ENCODE measurements around the gene FOXK2. TPM values are rescaled to one million over a fixed set of nuclear protein-coding genes. Genes with fewer than 3 reads are reported as not detected.
"Not testable (repeated sequence)": the region's sequence is repeated elsewhere in the genome, so short reads cannot be mapped to it uniquely, and the experiment has no call there.

FOXK2 gene
- total RNA-seq, 1 donor = 16.1 TPM

- Histone ChIP-seq H3K4me1 (ENCODE audit: insufficient read depth, low read length) (peaks cover 4% of the 10 kb centered on the region), H3K9me3 (ENCODE audit: low read depth, low read length) (no peaks in the 10 kb centered on the region)
Observed at GRCh38 chr17:82507631-82508175, 11.8 kb upstream of the FOXK2 start.

GRCh38 chr17:82511642-82512041 is 7.9 kb upstream of the FOXK2 start:
- not testable (repeated sequence) for H3K9me3 ChIP-seq (ENCODE audit: low read depth, low read length); H3K27me3 ChIP-seq (ENCODE audit: insufficient read depth, low read length); H3K4me3 ChIP-seq (ENCODE audit: low read length)

More at GRCh38 chr17:82507631-82508175, 11.8 kb upstream of the FOXK2 start:
- H3K27me3 ChIP-seq (ENCODE audit: insufficient read depth, low read length) = no peaks in the 10 kb centered on the region
- H3K4me3 ChIP-seq (ENCODE audit: low read length) = no peak overlapping the region

GRCh38 chr17:82513864-82514263 is 5.7 kb upstream of the FOXK2 start:
- not testable (repeated sequence) for H3K27me3 ChIP-seq (ENCODE audit: insufficient read depth, low read length); H3K9me3 ChIP-seq (ENCODE audit: low read depth, low read length); H3K4me3 ChIP-seq (ENCODE audit: low read length)

More at GRCh38 chr17:82511642-82512041, 7.9 kb upstream of the FOXK2 start:
- not testable (repeated sequence) for H3K4me1 ChIP-seq (ENCODE audit: insufficient read depth, low read length)

GRCh38 chr17:82517230-82517865 is 2.2 kb upstream of the FOXK2 start:
- Histone ChIP-seq H3K27me3 (ENCODE audit: insufficient read depth, low read length) (no peaks in the 10 kb centered on the region), H3K9me3 (ENCODE audit: low read depth, low read length) (no peaks in the 10 kb centered on the region), H3K4me1 (ENCODE audit: insufficient read depth, low read length) (peaks cover 25% of the 10 kb centered on the region), H3K4me3 (ENCODE audit: low read length) (no peak overlapping the region)

More at GRCh38 chr17:82513864-82514263, 5.7 kb upstream of the FOXK2 start:
- H3K4me1 ChIP-seq (ENCODE audit: insufficient read depth, low read length) = not testable (repeated sequence)

GRCh38 chr17:82519971-82520903 is 705 bp downstream of the FOXK2 start:
- H3K27me3 ChIP-seq (ENCODE audit: insufficient read depth, low read length) = no peaks in the 10 kb centered on the region
- H3K4me3 ChIP-seq (ENCODE audit: low read length) = peak overlapping the region; percentile 60
- H3K9me3 ChIP-seq (ENCODE audit: low read depth, low read length) = no peaks in the 10 kb centered on the region
- peaks cover 46% of the 10 kb centered on the region for H3K4me1 ChIP-seq (ENCODE audit: insufficient read depth, low read length)

- Histone ChIP-seq H3K4me3 (ENCODE audit: low read length) (no peak overlapping the region), H3K4me1 (ENCODE audit: insufficient read depth, low read length) (peaks cover 50% of the 10 kb centered on the region), H3K9me3 (ENCODE audit: low read depth, low read length) (no peaks in the 10 kb centered on the region), H3K27me3 (ENCODE audit: insufficient read depth, low read length) (no peaks in the 10 kb centered on the region)
Observed at GRCh38 chr17:82524540-82524939, 5.0 kb downstream of the FOXK2 start.

GRCh38 chr17:82525712-82526111 is 6.2 kb downstream of the FOXK2 start:
- H3K27me3 ChIP-seq (ENCODE audit: insufficient read depth, low read length) = no peaks in the 10 kb centered on the region
- H3K4me1 ChIP-seq (ENCODE audit: insufficient read depth, low read length) = peaks cover 53% of the 10 kb centered on the region
- no peak overlapping the region for H3K4me3 ChIP-seq (ENCODE audit: low read length)
- no peaks in the 10 kb centered on the region for H3K9me3 ChIP-seq (ENCODE audit: low read depth, low read length)

GRCh38 chr17:82527898-82528297 is 8.4 kb downstream of the FOXK2 start:
- peaks cover 46% of the 10 kb centered on the region for H3K4me1 ChIP-seq (ENCODE audit: insufficient read depth, low read length)
- no peaks in the 10 kb centered on the region for H3K9me3 ChIP-seq (ENCODE audit: low read depth, low read length)
- no peaks in the 10 kb centered on the region for H3K27me3 ChIP-seq (ENCODE audit: insufficient read depth, low read length)
- H3K4me3 ChIP-seq (ENCODE audit: low read length) = no peak overlapping the region

GRCh38 chr17:82528484-82529265 is 9.1 kb downstream of the FOXK2 start:
- H3K4me1 ChIP-seq (ENCODE audit: insufficient read depth, low read length) = peaks cover 39% of the 10 kb centered on the region
- no peaks in the 10 kb centered on the region for H3K9me3 ChIP-seq (ENCODE audit: low read depth, low read length)
- H3K4me3 ChIP-seq (ENCODE audit: low read length) = no peak overlapping the region

GRCh38 chr17:82529914-82530300 is 10.4 kb downstream of the FOXK2 start:
- peaks cover 38% of the 10 kb centered on the region for H3K4me1 ChIP-seq (ENCODE audit: insufficient read depth, low read length)
- no peak overlapping the region for H3K4me3 ChIP-seq (ENCODE audit: low read length)
- no peaks in the 10 kb centered on the region for H3K9me3 ChIP-seq (ENCODE audit: low read depth, low read length)
- no peaks in the 10 kb centered on the region for H3K27me3 ChIP-seq (ENCODE audit: insufficient read depth, low read length)

More at GRCh38 chr17:82528484-82529265, 9.1 kb downstream of the FOXK2 start:
- H3K27me3 ChIP-seq (ENCODE audit: insufficient read depth, low read length) = no peaks in the 10 kb centered on the region

GRCh38 chr17:82531431-82531881 is 11.9 kb downstream of the FOXK2 start:
- Histone ChIP-seq H3K4me3 (ENCODE audit: low read length) (no peak overlapping the region), H3K27me3 (ENCODE audit: insufficient read depth, low read length) (no peaks in the 10 kb centered on the region), H3K4me1 (ENCODE audit: insufficient read depth, low read length) (peaks cover 50% of the 10 kb centered on the region), H3K9me3 (ENCODE audit: low read depth, low read length) (no peaks in the 10 kb centered on the region)

- Histone ChIP-seq H3K4me3 (ENCODE audit: low read length) (no peak overlapping the region), H3K27me3 (ENCODE audit: insufficient read depth, low read length) (no peaks in the 10 kb centered on the region), H3K4me1 (ENCODE audit: insufficient read depth, low read length) (peaks cover 49% of the 10 kb centered on the region), H3K9me3 (ENCODE audit: low read depth, low read length) (no peaks in the 10 kb centered on the region)
Observed at GRCh38 chr17:82534401-82534812, 14.9 kb downstream of the FOXK2 start.

- Histone ChIP-seq H3K4me3 (ENCODE audit: low read length) (no peak overlapping the region), H3K9me3 (ENCODE audit: low read depth, low read length) (no peaks in the 10 kb centered on the region), H3K4me1 (ENCODE audit: insufficient read depth, low read length) (peaks cover 45% of the 10 kb centered on the region), H3K27me3 (ENCODE audit: insufficient read depth, low read length) (no peaks in the 10 kb centered on the region)
Observed at GRCh38 chr17:82536512-82537201, 17.1 kb downstream of the FOXK2 start.

- not testable (repeated sequence) for H3K9me3 ChIP-seq (ENCODE audit: low read depth, low read length); H3K4me3 ChIP-seq (ENCODE audit: low read length); H3K27me3 ChIP-seq (ENCODE audit: insufficient read depth, low read length)
- peaks cover 42% of the 10 kb centered on the region for H3K4me1 ChIP-seq (ENCODE audit: insufficient read depth, low read length)
Observed at GRCh38 chr17:82537228-82537627, 17.7 kb downstream of the FOXK2 start.

Measured in mononuclear cell (primary cell).